BE2C (cell line): ENCODE measurements around the gene CWC27.

Experiments
- DNase-seq: peaks from one replicate; pipeline ENCODE4 v3.0.0-alpha.2; 2020
- H3K27me3 ChIP-seq: fragments of 250-450 bp; sonication (Bioruptor Pico); 2 replicates; pipeline ENCODE4 v1.5.1; 2020; ENCODE audit warnings: mild to moderate bottlenecking
- H3K36me3 ChIP-seq: fragments of 250-450 bp; sonication (Bioruptor Pico); 2 replicates; pipeline ENCODE4 v1.5.1; 2020; ENCODE audit warnings: mild to moderate bottlenecking
- H3K4me1 ChIP-seq: fragments of 250-450 bp; sonication (Bioruptor Pico); 2 replicates; pipeline ENCODE4 v1.5.1; 2020
- H3K4me3 ChIP-seq: 2 replicates; pipeline ENCODE4 v1.5.1; 2011; ENCODE audit warnings: low read depth, low read length
- H3K9me3 ChIP-seq: fragments of 250-450 bp; sonication (Bioruptor Pico); 2 replicates; pipeline ENCODE4 v1.5.1; 2020
- TF ChIP-seq, protein P1 (sequence below): IDR thresholded peaks from 2 replicates; pipeline ENCODE4 v1.5.1; 2012; ENCODE audit warnings: mild to moderate bottlenecking, low read depth, low read length

The CWC27 gene

DNA sequence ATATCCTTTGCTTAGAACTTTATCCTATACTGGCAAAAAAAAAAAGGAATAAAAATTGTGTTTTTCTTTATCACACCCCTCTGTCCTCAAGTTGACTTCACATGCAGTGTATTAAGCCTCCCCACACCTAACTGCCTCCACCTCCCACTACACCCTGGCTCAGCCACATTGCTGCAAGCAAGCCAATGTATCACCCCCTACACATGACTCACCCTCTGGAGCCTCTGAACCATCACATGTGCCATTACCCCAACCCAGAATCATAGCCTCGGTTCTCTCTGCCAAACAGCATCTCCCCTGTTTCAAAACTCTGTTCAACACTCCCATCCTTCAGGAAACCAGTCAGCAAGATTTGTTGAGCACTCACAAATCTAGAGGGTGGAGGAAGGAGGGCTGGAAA is 209.0 kb downstream of the CWC27 start:
- H3K36me3 ChIP-seq = no peaks in the 10 kb centered on the region; the same call in 1 of the 2 replicates
- no peaks in the 10 kb centered on the region for H3K27me3 ChIP-seq
- no peaks in the 10 kb centered on the region for H3K4me1 ChIP-seq
- no peak for DNase-seq
- TF ChIP-seq, protein P1, sequence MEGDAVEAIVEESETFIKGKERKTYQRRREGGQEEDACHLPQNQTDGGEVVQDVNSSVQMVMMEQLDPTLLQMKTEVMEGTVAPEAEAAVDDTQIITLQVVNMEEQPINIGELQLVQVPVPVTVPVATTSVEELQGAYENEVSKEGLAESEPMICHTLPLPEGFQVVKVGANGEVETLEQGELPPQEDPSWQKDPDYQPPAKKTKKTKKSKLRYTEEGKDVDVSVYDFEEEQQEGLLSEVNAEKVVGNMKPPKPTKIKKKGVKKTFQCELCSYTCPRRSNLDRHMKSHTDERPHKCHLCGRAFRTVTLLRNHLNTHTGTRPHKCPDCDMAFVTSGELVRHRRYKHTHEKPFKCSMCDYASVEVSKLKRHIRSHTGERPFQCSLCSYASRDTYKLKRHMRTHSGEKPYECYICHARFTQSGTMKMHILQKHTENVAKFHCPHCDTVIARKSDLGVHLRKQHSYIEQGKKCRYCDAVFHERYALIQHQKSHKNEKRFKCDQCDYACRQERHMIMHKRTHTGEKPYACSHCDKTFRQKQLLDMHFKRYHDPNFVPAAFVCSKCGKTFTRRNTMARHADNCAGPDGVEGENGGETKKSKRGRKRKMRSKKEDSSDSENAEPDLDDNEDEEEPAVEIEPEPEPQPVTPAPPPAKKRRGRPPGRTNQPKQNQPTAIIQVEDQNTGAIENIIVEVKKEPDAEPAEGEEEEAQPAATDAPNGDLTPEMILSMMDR = no peak
- H3K4me3 ChIP-seq = no peak overlapping the region
- H3K9me3 ChIP-seq = no peaks in the 10 kb centered on the region

DNA sequence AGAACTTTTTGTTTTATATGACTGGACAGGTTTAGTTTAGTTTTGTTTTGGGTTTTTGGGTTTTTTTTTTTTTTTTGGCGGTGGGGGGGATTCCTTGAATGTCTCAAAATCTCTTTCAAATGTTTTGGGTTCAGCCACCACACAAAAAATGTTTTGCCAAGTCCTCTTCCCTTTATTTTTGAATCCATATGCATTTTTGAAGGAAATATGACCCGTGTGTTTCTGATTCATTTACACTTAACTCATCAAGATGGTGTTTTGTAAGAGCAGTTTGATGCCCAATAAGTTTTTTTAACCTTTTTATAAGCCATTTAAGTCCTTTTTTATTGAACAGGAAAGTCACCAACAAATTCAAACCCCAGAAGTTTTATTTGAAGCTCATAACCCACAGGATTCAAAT is 209.8 kb downstream of the CWC27 start:
- DNase-seq = no peak

DNA sequence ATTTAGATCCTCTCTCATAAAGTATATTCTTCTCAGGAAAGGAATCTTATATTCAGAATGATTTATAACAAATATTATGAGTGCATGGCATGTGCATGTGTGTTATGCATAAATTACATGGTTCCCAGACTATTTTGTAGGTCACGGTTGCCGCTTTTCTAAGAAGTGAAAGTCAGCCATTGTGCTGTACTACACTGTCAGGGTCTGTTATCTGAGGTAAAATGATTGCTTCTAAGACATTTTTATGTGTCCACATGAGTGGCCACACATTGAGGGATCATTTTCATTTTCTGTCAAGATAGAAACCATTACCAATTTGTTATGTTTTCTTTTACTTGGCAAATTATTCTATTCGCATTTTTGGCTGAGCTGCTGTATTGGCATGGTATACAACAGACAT is 210.8 kb downstream of the CWC27 start:
- no peaks in the 10 kb centered on the region for H3K36me3 ChIP-seq
- no peak for DNase-seq

More for the DNA sequence above, 209.8 kb downstream of the CWC27 start:
- H3K36me3 ChIP-seq = no peaks in the 10 kb centered on the region
- H3K27me3 ChIP-seq = no peaks in the 10 kb centered on the region
- TF ChIP-seq, protein P1 = no peak
- no peaks in the 10 kb centered on the region for H3K4me1 ChIP-seq
- no peak overlapping the region for H3K4me3 ChIP-seq
- H3K9me3 ChIP-seq = no peaks in the 10 kb centered on the region

DNA sequence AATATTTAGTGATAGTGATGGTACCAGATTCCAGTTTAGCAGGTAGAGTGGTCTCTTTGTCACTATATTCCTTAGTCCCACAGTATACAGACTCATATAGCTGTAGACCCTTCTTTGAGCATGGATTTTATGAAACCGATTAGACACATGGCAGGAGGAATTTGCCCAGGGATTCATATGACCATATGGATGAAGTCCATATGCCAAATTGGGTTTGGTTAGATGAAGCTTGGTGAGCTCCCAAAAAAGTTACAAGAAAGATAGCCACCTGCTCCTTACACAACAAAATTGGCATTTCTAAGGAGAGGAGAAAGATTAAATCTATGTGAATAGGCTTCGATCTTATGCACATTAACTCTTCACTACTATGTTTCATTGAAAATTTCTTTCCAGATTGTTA is 211.4 kb downstream of the CWC27 start:
- Histone ChIP-seq H3K4me3 (no peak overlapping the region), H3K9me3 (no peaks in the 10 kb centered on the region), H3K4me1 (no peaks in the 10 kb centered on the region), H3K36me3 (no peaks in the 10 kb centered on the region), H3K27me3 (no peaks in the 10 kb centered on the region)
- TF ChIP-seq, protein P1 = no peak
- no peak for DNase-seq

More for the DNA sequence above, 210.8 kb downstream of the CWC27 start:
- TF ChIP-seq, protein P1 = no peak
- Histone ChIP-seq H3K9me3 (no peaks in the 10 kb centered on the region), H3K4me1 (no peaks in the 10 kb centered on the region), H3K27me3 (no peaks in the 10 kb centered on the region), H3K4me3 (no peak overlapping the region)

DNA sequence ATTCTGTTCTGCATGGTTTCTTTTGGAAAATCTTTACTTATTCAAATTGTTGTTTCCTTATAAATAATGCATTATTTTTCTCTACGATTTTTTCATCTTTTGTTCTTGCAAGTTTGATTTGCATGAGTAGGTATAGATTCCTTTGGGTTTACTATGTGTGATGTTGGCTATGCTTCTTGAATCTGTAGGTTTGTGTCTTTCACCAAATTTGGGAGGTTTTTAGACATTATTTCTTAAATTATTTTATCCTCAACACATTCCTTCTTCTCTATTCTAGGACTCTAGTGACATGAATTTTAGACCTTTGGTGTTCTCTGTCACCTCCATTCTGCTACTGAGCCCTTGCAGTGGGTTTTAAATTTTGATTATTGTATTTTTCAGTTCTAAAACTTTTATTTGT is 219.0 kb downstream of the CWC27 start:
- no peak overlapping the region for H3K4me3 ChIP-seq
- H3K27me3 ChIP-seq = no peaks in the 10 kb centered on the region
- no peaks in the 10 kb centered on the region for H3K9me3 ChIP-seq
- no peak for DNase-seq
- no peaks in the 10 kb centered on the region for H3K4me1 ChIP-seq
- H3K36me3 ChIP-seq = no peaks in the 10 kb centered on the region
- TF ChIP-seq, protein P1 = no peak

DNA sequence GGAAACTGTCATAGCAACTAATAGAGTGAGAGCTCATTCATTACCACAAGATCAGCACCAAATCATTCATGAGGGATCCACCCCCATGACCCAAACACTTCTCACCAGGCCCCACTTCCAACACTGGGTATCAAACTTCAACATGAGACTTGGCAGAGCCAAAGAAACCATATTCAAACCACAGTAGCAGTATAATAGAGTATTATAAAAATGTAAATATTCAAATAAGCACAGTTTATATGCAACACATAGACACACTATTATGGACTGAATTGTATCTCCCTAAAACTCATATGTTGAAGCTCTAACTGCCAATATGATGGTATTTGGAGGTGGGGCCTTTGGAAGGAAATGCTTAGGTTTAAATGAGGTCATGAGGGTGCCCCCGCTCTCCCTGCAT is 240.5 kb downstream of the CWC27 start:
- no peak overlapping the region for H3K4me3 ChIP-seq
- no peaks in the 10 kb centered on the region for H3K27me3 ChIP-seq
- no peaks in the 10 kb centered on the region for H3K4me1 ChIP-seq
- TF ChIP-seq, protein P1 = no peak
- H3K9me3 ChIP-seq = no peaks in the 10 kb centered on the region
- H3K36me3 ChIP-seq = no peaks in the 10 kb centered on the region
- DNase-seq = no peak
